RWPE2 (cell line): ENCODE results near the gene NACC2.

Experiments
- ATAC-seq: fragments of 200-7000 bp; cut with Tn5 transposase; 3 replicates; pipeline ENCODE4 v1.9.1; 2021; ENCODE audit warnings: low read depth
- DNase-seq: peaks from one replicate; pipeline ENCODE4 v3.0.0-alpha.2; 2020; ENCODE audit warnings: low spot score
- H3K27ac ChIP-seq: fragments of 450-650 bp; 2 replicates; pipeline ENCODE4 v1.5.1; 2017; ENCODE audit warnings: mild to moderate bottlenecking; ENCODE audit not compliant: poor library complexity, severe bottlenecking
- H3K27me3 ChIP-seq: fragments of 250-450 bp; sonication (Bioruptor Pico); 2 replicates; pipeline ENCODE4 v1.5.1; 2021; ENCODE audit warnings: mild to moderate bottlenecking, moderate library complexity; ENCODE audit not compliant: insufficient read depth, poor library complexity, severe bottlenecking
- H3K36me3 ChIP-seq: fragments of 250-450 bp; sonication (Bioruptor Pico); 2 replicates; pipeline ENCODE4 v1.5.1; 2020; ENCODE audit warnings: low read depth, mild to moderate bottlenecking, moderate library complexity
- H3K4me1 ChIP-seq: fragments of 250-450 bp; sonication (Bioruptor Pico); 2 replicates; pipeline ENCODE4 v1.5.1; 2021; ENCODE audit warnings: mild to moderate bottlenecking, moderate library complexity; ENCODE audit not compliant: insufficient read depth, poor library complexity, severe bottlenecking
- H3K4me3 ChIP-seq: fragments of 250-450 bp; sonication (Bioruptor Pico); 2 replicates; pipeline ENCODE4 v1.5.1; 2021; ENCODE audit warnings: mild to moderate bottlenecking, moderate library complexity; ENCODE audit not compliant: severe bottlenecking
- H3K9me3 ChIP-seq: fragments of 250-450 bp; sonication (Bioruptor Pico); 2 replicates; pipeline ENCODE4 v1.5.1; 2021; ENCODE audit warnings: mild to moderate bottlenecking, moderate library complexity; ENCODE audit not compliant: severe bottlenecking
- TF ChIP-seq, protein P1 (sequence below): fragments of 450-650 bp; IDR thresholded peaks from one replicate; pipeline ENCODE4 v1.5.1; 2017; ENCODE audit warnings: mild to moderate bottlenecking, moderate library complexity; ENCODE audit not compliant: poor library complexity, severe bottlenecking

Gene NACC2, protein sequence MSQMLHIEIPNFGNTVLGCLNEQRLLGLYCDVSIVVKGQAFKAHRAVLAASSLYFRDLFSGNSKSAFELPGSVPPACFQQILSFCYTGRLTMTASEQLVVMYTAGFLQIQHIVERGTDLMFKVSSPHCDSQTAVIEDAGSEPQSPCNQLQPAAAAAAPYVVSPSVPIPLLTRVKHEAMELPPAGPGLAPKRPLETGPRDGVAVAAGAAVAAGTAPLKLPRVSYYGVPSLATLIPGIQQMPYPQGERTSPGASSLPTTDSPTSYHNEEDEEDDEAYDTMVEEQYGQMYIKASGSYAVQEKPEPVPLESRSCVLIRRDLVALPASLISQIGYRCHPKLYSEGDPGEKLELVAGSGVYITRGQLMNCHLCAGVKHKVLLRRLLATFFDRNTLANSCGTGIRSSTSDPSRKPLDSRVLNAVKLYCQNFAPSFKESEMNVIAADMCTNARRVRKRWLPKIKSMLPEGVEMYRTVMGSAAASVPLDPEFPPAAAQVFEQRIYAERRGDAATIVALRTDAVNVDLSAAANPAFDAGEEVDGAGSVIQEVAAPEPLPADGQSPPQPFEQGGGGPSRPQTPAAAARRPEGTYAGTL

DNA sequence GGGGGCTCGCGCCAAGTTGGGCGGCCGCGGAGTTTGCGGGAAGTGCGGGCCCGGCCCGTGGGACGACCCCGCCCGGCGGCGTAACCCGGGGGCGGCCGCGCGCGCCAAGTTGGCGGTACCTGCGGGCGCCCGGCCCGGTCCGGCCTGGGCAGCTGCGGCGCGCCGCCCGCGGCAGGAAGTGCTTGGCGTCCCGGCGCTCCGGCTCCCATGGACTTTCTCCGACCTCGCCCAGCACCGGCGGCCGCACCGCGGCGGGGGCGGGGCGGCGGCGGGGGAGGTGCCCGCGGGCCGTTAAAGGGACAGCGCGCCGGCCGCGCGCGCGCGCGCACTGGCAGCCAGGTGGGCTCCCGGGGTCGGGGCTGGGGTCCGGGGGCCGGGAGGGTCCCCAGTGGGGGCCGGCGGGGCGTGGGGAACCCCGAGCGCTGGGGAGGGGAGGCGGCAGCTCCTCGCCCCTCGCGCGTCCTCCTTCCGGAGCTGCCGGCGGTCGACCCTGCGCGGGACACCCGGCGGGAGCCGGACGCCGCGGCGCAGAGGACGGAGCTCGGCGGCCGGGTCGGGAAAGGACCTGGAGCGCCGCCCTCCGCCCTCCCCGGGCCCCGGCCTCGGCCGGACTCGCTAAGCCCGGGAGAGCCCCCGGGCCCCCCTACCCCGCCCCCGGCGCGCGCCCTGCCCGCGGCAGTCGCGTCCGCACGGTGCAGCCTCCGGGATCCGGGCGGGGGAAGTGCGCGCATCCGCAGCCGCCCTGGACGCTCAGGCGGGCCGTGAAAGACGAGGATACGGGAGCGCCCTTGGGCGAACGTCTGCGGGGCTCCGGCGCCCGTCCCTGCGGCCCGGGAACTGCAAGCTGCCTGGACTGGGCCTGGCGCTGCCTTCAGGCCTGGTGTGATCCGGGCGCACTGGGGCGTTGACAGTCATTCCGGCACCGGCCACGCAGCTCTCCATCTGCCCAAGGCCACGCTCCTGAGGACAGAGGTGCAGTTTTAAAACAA lies at the start of gene NACC2:
NACC2 (minus strand) TSS at position 220 of the 989 bp plus-strand sequence. CDS start 44,768 bp downstream, outside the sequence.
- no peaks in the 10 kb centered on the region for H3K27me3 ChIP-seq
- peak within 1 kb of the TSS; percentile 77 for H3K27ac ChIP-seq
- H3K4me3 ChIP-seq = peak within 1 kb of the TSS; percentile 100
- ATAC-seq (peak; percentile 47), DNase-seq (no peak)
- no peaks in the 10 kb centered on the region for H3K9me3 ChIP-seq
- no peaks in the 10 kb centered on the region for H3K4me1 ChIP-seq
- no peaks in the 10 kb centered on the region for H3K36me3 ChIP-seq
- TF ChIP-seq, protein P1, sequence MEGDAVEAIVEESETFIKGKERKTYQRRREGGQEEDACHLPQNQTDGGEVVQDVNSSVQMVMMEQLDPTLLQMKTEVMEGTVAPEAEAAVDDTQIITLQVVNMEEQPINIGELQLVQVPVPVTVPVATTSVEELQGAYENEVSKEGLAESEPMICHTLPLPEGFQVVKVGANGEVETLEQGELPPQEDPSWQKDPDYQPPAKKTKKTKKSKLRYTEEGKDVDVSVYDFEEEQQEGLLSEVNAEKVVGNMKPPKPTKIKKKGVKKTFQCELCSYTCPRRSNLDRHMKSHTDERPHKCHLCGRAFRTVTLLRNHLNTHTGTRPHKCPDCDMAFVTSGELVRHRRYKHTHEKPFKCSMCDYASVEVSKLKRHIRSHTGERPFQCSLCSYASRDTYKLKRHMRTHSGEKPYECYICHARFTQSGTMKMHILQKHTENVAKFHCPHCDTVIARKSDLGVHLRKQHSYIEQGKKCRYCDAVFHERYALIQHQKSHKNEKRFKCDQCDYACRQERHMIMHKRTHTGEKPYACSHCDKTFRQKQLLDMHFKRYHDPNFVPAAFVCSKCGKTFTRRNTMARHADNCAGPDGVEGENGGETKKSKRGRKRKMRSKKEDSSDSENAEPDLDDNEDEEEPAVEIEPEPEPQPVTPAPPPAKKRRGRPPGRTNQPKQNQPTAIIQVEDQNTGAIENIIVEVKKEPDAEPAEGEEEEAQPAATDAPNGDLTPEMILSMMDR = no peak

DNA sequence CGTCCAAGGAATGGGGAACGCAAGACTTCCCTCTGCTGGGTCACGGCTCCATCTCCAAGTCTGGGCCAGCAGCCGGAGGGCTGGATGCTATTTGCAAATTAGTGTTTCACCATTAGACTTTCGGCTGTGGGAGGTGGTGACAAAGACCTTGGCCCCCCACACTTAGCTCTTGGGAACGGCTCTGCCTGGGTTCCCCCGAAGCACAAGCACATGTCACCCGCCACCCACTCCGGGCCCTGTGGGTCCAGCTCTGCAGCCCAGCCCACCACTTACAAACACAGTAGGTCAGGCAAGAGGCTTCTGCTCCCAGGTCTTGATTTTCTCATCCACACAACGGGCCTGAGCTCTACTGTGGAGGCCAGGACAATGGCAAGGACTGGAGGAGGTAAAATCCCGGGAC lies 49.4 kb upstream of the NACC2 start:
- no peak overlapping the region for H3K4me3 ChIP-seq
- no peaks in the 10 kb centered on the region for H3K27me3 ChIP-seq
- ATAC-seq = no peak
- H3K9me3 ChIP-seq = no peaks in the 10 kb centered on the region
- H3K4me1 ChIP-seq = no peaks in the 10 kb centered on the region
- H3K36me3 ChIP-seq = no peaks in the 10 kb centered on the region
- H3K27ac ChIP-seq = no peak overlapping the region
- TF ChIP-seq, protein P1 = no peak
- DNase-seq = no peak

DNA sequence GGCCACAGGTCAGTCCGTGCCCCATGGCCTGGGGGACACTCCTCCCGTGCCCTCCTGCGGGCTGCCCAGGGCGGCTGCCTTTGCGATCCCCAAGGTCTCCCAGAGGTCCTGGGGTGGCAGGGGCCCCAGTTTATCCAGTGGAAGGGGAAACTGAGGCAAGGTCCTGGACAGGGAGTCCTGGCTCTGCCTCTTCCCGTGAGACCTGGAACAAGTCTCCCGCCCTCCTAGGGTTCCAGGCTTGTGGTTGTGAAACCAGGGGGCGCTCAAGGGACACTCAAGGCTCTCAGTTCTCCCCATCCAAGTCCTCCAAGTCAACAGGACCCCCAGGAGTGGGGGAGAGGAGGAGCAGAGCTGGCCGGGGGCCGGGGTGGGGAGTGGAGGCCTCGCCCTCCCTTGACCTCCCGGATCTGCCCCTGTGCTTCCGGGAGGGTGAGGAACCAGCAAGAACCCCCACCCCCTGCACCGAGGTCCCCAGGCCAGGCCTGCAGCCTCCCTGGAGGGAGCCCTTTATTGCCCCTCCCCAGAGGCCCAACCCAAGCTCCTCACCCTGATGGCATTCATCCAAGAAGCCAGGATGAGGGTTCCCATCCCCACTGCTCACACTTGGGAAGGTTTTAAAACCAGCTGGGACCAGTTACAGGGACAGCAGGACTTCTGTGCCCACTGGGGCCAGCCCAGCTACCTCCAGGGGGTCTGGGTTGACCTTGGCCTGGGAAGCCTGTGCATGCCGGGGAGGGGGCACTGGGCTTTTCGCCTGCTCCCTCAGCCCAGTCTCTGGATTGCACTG lies 48.3 kb upstream of the NACC2 start:
- Histone ChIP-seq H3K4me3 (no peak overlapping the region), H3K9me3 (no peaks in the 10 kb centered on the region), H3K4me1 (no peaks in the 10 kb centered on the region), H3K27ac (no peak overlapping the region), H3K36me3 (no peaks in the 10 kb centered on the region), H3K27me3 (no peaks in the 10 kb centered on the region)
- DNase-seq = peak; percentile 52
- TF ChIP-seq, protein P1 = peak; percentile 23
- ATAC-seq = peak; percentile 34; the same call in 1 of the 3 replicates

DNA sequence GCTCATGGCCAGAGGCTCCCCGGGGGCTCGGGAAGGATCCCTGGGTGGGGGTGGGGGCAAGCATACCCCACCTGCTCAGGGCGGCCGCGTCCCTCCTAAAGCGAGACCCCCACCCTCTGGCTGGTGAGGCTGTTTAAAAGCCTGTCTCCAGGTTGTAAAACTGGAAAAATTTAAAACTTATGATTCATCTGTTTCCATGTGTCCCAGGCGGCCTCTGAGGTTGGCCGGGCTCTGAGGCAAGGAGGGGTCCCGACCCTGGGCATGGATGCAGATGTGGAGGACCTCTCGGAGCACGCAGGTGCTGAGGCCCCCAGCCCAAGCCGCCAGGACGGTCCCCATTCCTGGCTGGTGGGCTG lies 47.7 kb upstream of the NACC2 start:
- no peaks in the 10 kb centered on the region for H3K9me3 ChIP-seq
- ATAC-seq = no peak
- DNase-seq = peak; percentile 29
- H3K36me3 ChIP-seq = no peaks in the 10 kb centered on the region
- H3K27me3 ChIP-seq = no peaks in the 10 kb centered on the region
- TF ChIP-seq, protein P1 = no peak
- no peaks in the 10 kb centered on the region for H3K4me1 ChIP-seq
- H3K4me3 ChIP-seq = no peak overlapping the region
- no peak overlapping the region for H3K27ac ChIP-seq
